ENCODE results near the gene KCNJ1.

DNA sequence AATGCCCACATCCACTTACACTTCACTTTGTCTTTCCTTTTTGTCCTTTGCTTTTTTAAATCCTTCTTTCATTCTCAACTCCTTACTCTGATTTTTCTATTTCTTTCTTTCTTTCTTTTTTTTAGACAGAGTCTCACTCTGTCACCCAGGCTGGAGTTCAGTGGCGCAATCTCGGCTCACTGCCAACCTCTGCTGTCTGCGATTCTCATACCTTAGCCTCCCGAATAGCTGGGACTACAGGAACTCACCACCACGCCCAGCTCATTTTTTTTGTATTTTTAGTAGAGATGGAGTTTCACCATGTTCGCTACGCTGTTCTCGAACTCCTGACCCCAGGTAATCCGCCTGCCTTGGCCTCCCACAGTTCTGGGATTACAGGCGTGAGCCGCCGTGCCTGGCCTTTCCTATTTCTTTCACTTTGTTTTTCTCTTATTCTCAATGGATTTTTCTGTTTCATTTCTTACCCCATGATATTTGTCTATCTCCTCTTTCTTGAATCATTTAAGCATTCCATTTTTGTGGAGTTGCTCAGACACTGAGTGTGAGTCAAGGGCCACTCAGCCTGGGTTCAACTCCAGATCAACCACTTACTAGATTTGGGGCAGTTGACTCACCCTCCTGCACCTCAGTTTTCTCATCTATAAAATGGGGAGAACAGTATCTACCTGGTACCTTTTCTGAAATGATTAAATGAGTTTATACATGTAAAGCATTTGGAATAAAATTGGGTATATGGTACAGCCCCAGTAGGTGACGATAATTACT lies 31.7 kb upstream of the KCNJ1 start:
- no peak for TF ChIP-seq POLR2AphosphoS5 (IDR thresholded peaks at IDR 0.05)
- TF ChIP-seq POLR2A (IDR thresholded peaks at IDR 0.05) = no peak
